Measurements from ENCODE around the gene EFCAB11. TPM values are rescaled to one million over a fixed set of nuclear protein-coding genes. Genes with fewer than 3 reads are reported as not detected.

EFCAB11 gene
- total and polyA plus RNA-seq, 2 experiments from 2014 or later, result 7.7 to 24.6 TPM

DNA sequence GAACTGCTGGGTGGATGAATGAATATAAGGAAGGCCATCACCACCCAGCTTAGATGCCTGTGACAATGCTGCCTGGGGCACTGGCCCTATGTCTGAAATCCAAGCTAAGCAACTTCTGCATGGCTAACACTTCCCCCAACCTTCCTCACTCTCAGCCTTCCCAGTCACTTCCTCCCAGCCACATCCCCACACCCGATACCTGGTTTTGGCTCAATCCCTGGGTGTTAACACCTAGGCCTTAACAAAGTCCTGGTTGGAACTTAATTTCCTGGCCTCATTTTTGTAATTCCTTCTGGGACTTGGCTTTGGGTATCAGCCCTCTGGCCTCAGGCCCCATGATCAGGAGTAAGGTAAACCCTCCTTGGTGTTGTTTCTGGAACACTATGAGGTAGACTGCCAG lies 110.0 kb downstream of the EFCAB11 start:
- H4K20me1 ChIP-seq (replicated peaks; ENCODE audit: insufficient read depth), result no peaks in the 10 kb centered on the region
- no peak overlapping the region for H3K4me2 ChIP-seq
- DNase-seq (ENCODE audit: low spot score), result peak; percentile 19
- no peak overlapping the region for H3K27ac ChIP-seq (ENCODE audit: low read depth)
- H3F3A ChIP-seq (replicated peaks; ENCODE audit: low read depth), result no peaks in the 10 kb centered on the region
- no peaks in the 10 kb centered on the region for H3K4me1 ChIP-seq (ENCODE audit: insufficient read depth)
- no peak overlapping the region for H2AFZ ChIP-seq
- Mint-ChIP-seq H3K4me1 (peaks cover 9% of the 10 kb centered on the region; the same call in 2 of the 3 replicates), H3K4me3 (no peak overlapping the region), H3K27me3 (ENCODE audit: insufficient read depth, low read depth, poor library complexity) (peaks cover 2% of the 10 kb centered on the region), H3K9me3 (no peaks in the 10 kb centered on the region; the same call in 2 of the 3 replicates), H3K27ac (no peak overlapping the region), H3K36me3 (ENCODE audit: low read depth) (no peaks in the 10 kb centered on the region)
- no peaks in the 10 kb centered on the region for H3K27me3 ChIP-seq (ENCODE audit: insufficient read depth)
- TF ChIP-seq, protein P1, sequence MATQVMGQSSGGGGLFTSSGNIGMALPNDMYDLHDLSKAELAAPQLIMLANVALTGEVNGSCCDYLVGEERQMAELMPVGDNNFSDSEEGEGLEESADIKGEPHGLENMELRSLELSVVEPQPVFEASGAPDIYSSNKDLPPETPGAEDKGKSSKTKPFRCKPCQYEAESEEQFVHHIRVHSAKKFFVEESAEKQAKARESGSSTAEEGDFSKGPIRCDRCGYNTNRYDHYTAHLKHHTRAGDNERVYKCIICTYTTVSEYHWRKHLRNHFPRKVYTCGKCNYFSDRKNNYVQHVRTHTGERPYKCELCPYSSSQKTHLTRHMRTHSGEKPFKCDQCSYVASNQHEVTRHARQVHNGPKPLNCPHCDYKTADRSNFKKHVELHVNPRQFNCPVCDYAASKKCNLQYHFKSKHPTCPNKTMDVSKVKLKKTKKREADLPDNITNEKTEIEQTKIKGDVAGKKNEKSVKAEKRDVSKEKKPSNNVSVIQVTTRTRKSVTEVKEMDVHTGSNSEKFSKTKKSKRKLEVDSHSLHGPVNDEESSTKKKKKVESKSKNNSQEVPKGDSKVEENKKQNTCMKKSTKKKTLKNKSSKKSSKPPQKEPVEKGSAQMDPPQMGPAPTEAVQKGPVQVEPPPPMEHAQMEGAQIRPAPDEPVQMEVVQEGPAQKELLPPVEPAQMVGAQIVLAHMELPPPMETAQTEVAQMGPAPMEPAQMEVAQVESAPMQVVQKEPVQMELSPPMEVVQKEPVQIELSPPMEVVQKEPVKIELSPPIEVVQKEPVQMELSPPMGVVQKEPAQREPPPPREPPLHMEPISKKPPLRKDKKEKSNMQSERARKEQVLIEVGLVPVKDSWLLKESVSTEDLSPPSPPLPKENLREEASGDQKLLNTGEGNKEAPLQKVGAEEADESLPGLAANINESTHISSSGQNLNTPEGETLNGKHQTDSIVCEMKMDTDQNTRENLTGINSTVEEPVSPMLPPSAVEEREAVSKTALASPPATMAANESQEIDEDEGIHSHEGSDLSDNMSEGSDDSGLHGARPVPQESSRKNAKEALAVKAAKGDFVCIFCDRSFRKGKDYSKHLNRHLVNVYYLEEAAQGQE (IDR thresholded peaks at IDR 0.05; ENCODE audit: unreplicated experiment), result no peak
- no peak for TF ChIP-seq EZH2 (IDR thresholded peaks at IDR 0.05; ENCODE audit: low read depth, unreplicated experiment)
- TF ChIP-seq, protein P2, sequence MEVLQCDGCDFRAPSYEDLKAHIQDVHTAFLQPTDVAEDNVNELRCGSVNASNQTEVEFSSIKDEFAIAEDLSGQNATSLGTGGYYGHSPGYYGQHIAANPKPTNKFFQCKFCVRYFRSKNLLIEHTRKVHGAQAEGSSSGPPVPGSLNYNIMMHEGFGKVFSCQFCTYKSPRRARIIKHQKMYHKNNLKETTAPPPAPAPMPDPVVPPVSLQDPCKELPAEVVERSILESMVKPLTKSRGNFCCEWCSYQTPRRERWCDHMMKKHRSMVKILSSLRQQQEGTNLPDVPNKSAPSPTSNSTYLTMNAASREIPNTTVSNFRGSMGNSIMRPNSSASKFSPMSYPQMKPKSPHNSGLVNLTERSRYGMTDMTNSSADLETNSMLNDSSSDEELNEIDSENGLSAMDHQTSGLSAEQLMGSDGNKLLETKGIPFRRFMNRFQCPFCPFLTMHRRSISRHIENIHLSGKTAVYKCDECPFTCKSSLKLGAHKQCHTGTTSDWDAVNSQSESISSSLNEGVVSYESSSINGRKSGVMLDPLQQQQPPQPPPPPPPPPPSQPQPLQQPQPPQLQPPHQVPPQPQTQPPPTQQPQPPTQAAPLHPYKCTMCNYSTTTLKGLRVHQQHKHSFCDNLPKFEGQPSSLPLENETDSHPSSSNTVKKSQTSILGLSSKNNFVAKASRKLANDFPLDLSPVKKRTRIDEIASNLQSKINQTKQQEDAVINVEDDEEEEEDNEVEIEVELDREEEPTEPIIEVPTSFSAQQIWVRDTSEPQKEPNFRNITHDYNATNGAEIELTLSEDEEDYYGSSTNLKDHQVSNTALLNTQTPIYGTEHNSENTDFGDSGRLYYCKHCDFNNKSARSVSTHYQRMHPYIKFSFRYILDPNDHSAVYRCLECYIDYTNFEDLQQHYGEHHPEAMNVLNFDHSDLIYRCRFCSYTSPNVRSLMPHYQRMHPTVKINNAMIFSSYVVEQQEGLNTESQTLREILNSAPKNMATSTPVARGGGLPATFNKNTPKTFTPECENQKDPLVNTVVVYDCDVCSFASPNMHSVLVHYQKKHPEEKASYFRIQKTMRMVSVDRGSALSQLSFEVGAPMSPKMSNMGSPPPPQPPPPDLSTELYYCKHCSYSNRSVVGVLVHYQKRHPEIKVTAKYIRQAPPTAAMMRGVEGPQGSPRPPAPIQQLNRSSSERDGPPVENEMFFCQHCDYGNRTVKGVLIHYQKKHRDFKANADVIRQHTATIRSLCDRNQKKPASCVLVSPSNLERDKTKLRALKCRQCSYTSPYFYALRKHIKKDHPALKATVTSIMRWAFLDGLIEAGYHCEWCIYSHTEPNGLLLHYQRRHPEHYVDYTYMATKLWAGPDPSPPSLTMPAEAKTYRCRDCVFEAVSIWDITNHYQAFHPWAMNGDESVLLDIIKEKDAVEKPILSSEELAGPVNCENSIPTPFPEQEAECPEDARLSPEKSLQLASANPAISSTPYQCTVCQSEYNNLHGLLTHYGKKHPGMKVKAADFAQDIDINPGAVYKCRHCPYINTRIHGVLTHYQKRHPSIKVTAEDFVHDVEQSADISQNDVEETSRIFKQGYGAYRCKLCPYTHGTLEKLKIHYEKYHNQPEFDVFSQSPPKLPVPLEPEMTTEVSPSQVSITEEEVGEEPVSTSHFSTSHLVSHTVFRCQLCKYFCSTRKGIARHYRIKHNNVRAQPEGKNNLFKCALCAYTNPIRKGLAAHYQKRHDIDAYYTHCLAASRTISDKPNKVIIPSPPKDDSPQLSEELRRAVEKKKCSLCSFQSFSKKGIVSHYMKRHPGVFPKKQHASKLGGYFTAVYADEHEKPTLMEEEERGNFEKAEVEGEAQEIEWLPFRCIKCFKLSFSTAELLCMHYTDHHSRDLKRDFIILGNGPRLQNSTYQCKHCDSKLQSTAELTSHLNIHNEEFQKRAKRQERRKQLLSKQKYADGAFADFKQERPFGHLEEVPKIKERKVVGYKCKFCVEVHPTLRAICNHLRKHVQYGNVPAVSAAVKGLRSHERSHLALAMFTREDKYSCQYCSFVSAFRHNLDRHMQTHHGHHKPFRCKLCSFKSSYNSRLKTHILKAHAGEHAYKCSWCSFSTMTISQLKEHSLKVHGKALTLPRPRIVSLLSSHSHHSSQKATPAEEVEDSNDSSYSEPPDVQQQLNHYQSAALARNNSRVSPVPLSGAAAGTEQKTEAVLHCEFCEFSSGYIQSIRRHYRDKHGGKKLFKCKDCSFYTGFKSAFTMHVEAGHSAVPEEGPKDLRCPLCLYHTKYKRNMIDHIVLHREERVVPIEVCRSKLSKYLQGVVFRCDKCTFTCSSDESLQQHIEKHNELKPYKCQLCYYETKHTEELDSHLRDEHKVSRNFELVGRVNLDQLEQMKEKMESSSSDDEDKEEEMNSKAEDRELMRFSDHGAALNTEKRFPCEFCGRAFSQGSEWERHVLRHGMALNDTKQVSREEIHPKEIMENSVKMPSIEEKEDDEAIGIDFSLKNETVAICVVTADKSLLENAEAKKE (CRISPR knock-in tag; IDR thresholded peaks at IDR 0.05), result no peak
- TF ChIP-seq NANOG (IDR thresholded peaks at IDR 0.05; ENCODE audit: borderline replicate concordance), result no peak
- TF ChIP-seq POLR2AphosphoS5 (IDR thresholded peaks at IDR 0.05; ENCODE audit: low read depth), result no peak
- TF ChIP-seq, protein P3, sequence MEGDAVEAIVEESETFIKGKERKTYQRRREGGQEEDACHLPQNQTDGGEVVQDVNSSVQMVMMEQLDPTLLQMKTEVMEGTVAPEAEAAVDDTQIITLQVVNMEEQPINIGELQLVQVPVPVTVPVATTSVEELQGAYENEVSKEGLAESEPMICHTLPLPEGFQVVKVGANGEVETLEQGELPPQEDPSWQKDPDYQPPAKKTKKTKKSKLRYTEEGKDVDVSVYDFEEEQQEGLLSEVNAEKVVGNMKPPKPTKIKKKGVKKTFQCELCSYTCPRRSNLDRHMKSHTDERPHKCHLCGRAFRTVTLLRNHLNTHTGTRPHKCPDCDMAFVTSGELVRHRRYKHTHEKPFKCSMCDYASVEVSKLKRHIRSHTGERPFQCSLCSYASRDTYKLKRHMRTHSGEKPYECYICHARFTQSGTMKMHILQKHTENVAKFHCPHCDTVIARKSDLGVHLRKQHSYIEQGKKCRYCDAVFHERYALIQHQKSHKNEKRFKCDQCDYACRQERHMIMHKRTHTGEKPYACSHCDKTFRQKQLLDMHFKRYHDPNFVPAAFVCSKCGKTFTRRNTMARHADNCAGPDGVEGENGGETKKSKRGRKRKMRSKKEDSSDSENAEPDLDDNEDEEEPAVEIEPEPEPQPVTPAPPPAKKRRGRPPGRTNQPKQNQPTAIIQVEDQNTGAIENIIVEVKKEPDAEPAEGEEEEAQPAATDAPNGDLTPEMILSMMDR (conservative IDR thresholded peaks at IDR 0.05; ENCODE audit: low read depth in 2 of 2), result no peak
- TF ChIP-seq, protein P4, sequence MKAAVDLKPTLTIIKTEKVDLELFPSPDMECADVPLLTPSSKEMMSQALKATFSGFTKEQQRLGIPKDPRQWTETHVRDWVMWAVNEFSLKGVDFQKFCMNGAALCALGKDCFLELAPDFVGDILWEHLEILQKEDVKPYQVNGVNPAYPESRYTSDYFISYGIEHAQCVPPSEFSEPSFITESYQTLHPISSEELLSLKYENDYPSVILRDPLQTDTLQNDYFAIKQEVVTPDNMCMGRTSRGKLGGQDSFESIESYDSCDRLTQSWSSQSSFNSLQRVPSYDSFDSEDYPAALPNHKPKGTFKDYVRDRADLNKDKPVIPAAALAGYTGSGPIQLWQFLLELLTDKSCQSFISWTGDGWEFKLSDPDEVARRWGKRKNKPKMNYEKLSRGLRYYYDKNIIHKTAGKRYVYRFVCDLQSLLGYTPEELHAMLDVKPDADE (IDR thresholded peaks at IDR 0.05), result no peak
- TF ChIP-seq EZH2phosphoT487 (IDR thresholded peaks at IDR 0.05; ENCODE audit: unreplicated experiment), result no peak
- TF ChIP-seq CREB1 (CRISPR knock-in tag; IDR thresholded peaks at IDR 0.05; ENCODE audit: low read depth), result no peak
- no peak for TF ChIP-seq STAT1 (IDR thresholded peaks at IDR 0.05; ENCODE audit: unreplicated experiment)
- TF ChIP-seq ZNF114 (CRISPR knock-in tag; IDR thresholded peaks at IDR 0.05), result no peak
- TF ChIP-seq ZNF331 (CRISPR knock-in tag; IDR thresholded peaks at IDR 0.05; ENCODE audit: low read depth), result no peak
- TF ChIP-seq JUNB (IDR thresholded peaks at IDR 0.05; ENCODE audit: unreplicated experiment), result no peak
- no peaks in the 10 kb centered on the region for H3K79me2 ChIP-seq (replicated peaks; ENCODE audit: insufficient read depth)
- H3K4me3 ChIP-seq, result no peak overlapping the region
- no peaks in the 10 kb centered on the region for H3K9me2 ChIP-seq (ENCODE audit: insufficient read depth)
- ATAC-seq, result no peak; the same call in 2 of the 3 replicates
- no peaks in the 10 kb centered on the region for H3K36me3 ChIP-seq (ENCODE audit: insufficient read depth)

Data from GM23338 (cell line).